Vagina (tissue), 2 donors: ENCODE results near the gene F5.

ENCODE experiments used
- POLR2A ChIP-seq, 2 donors: fragments of 450-650 bp; IDR thresholded peaks; one replicate each; pipeline ENCODE4 v1.6.1; 2017; ENCODE audit warnings: antibody characterized with exemption in 2 of 2, mild to moderate bottlenecking in 2 of 2, moderate library complexity in 2 of 2
- TF ChIP-seq, protein P1 (sequence below), 3 experiments: fragments of 450-650 bp in 2 of 3; fragments of 200-600 bp in 1 of 3; sonication (generic) in 1 of 3; IDR thresholded peaks; one replicate each; pipeline ENCODE4 v1.5.1; 2017 to 2019; ENCODE audit warnings: antibody characterized with exemption in 3 of 3, mild to moderate bottlenecking in 2 of 3, moderate library complexity in 2 of 3

DNA sequence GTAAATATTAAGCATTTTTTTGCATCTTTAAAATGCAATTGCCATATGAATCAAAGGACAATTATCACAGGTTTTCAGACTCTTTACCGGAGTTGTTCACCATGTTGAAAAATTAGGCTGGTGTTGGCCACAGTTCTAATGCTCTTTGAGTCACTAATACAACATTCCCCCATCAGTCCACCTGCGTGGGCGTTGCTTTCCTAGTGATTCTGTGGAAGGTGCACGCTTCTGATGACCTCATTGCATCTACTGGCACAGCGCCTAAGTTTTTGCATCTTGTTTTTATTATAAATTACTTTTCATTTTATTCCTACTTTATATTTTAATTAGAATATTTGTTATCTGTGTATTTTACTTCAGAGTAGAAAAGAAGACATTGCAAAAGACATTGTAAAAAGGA, 4.7 kb upstream of the F5 start:
- TF ChIP-seq, protein P1, sequence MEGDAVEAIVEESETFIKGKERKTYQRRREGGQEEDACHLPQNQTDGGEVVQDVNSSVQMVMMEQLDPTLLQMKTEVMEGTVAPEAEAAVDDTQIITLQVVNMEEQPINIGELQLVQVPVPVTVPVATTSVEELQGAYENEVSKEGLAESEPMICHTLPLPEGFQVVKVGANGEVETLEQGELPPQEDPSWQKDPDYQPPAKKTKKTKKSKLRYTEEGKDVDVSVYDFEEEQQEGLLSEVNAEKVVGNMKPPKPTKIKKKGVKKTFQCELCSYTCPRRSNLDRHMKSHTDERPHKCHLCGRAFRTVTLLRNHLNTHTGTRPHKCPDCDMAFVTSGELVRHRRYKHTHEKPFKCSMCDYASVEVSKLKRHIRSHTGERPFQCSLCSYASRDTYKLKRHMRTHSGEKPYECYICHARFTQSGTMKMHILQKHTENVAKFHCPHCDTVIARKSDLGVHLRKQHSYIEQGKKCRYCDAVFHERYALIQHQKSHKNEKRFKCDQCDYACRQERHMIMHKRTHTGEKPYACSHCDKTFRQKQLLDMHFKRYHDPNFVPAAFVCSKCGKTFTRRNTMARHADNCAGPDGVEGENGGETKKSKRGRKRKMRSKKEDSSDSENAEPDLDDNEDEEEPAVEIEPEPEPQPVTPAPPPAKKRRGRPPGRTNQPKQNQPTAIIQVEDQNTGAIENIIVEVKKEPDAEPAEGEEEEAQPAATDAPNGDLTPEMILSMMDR (IDR thresholded peaks at IDR 0.05): no peak
- no peak for TF ChIP-seq POLR2A (IDR thresholded peaks at IDR 0.05)
